Measurements from ENCODE around the gene PGAP2. TPM values are rescaled to one million over a fixed set of nuclear protein-coding genes. Genes with fewer than 3 reads are reported as not detected.
"Not testable (repeated sequence)": the region's sequence is repeated elsewhere in the genome, so short reads cannot be mapped to it uniquely, and the experiment has no call there.

PGAP2 gene
- total RNA-seq, 1 donor, result 10.9 TPM

DNA sequence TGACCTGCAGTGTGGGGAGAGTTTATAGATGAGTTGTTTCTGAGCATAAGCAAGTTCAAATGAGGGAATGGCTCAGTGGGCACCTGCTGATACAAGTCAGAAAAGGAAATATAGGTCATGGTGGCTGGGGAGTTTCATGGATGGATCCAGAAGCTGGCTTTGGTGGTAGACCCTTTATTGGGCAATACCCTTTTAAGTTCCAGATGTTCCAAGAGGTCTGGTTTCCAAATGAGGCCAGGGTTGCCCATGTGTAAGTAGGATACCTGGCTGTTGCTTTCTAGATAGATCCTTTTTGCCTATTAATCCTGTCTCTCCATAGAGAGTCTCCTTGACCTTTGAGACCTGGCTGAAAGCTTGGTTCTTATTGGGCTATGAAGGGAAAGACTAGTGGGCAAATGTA is 49.3 kb downstream of the PGAP2 start:
- Histone ChIP-seq H3K4me3 (ENCODE audit: insufficient read depth, low read length) (no peak overlapping the region), H3K27ac (ENCODE audit: low read depth, low read length) (no peak overlapping the region), H3K9me3 (ENCODE audit: low read depth, low read length) (no peaks in the 10 kb centered on the region), H4K20me1 (ENCODE audit: insufficient read depth, low read length) (peaks cover 8% of the 10 kb centered on the region), H3K27me3 (ENCODE audit: insufficient read depth, low read length) (no peaks in the 10 kb centered on the region), H3K79me2 (ENCODE audit: insufficient read depth, low read length) (peaks cover 65% of the 10 kb centered on the region), H3K36me3 (ENCODE audit: insufficient read depth, low read length) (no peaks in the 10 kb centered on the region), H2AFZ (ENCODE audit: low read length) (no peak overlapping the region), H3K4me1 (ENCODE audit: insufficient read depth, low read length) (peaks cover 28% of the 10 kb centered on the region), H3K4me2 (ENCODE audit: insufficient read depth, low read length) (peak overlapping the region; percentile 90)
- TF ChIP-seq, protein P1, sequence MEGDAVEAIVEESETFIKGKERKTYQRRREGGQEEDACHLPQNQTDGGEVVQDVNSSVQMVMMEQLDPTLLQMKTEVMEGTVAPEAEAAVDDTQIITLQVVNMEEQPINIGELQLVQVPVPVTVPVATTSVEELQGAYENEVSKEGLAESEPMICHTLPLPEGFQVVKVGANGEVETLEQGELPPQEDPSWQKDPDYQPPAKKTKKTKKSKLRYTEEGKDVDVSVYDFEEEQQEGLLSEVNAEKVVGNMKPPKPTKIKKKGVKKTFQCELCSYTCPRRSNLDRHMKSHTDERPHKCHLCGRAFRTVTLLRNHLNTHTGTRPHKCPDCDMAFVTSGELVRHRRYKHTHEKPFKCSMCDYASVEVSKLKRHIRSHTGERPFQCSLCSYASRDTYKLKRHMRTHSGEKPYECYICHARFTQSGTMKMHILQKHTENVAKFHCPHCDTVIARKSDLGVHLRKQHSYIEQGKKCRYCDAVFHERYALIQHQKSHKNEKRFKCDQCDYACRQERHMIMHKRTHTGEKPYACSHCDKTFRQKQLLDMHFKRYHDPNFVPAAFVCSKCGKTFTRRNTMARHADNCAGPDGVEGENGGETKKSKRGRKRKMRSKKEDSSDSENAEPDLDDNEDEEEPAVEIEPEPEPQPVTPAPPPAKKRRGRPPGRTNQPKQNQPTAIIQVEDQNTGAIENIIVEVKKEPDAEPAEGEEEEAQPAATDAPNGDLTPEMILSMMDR (IDR thresholded peaks at IDR 0.05; ENCODE audit: extremely low read depth, low read depth, low read length), result no peak
- peak; percentile 60 for DNase-seq (ENCODE audit: insufficient read length, low spot score, missing footprints)

DNA sequence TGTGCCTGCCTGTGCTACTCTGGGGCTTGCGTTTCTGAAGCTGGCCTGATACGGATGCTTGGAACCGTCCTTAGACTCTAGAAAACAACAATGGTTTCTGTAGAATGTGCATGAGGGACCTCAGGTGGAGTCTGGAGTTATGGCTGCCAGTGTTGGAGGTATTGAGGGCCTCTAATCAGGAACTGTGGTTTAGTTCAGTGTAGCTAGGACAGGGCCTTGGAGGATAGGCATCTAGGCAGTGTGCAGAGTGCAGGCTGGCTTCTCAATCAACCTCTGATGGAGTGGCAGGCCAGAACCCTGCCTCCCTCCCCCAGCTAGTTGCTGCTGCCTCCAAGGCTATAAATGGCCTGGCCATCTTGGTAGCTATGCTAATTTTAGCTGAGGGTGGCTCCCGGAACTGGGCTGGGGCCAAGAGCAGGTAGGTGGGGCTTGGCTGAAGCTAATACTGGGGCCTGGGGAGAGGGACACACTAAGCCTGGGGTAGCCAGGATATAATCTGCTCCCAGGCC is 51.1 kb downstream of the PGAP2 start:
- Histone ChIP-seq H4K20me1 (ENCODE audit: insufficient read depth, low read length) (peaks cover 8% of the 10 kb centered on the region), H3K4me3 (ENCODE audit: insufficient read depth, low read length) (no peak overlapping the region), H3K79me2 (ENCODE audit: insufficient read depth, low read length) (peaks cover 82% of the 10 kb centered on the region), H3K9me3 (ENCODE audit: low read depth, low read length) (no peaks in the 10 kb centered on the region), H2AFZ (ENCODE audit: low read length) (no peak overlapping the region), H3K27me3 (ENCODE audit: insufficient read depth, low read length) (no peaks in the 10 kb centered on the region), H3K4me1 (ENCODE audit: insufficient read depth, low read length) (peaks cover 26% of the 10 kb centered on the region), H3K27ac (ENCODE audit: low read depth, low read length) (no peak overlapping the region), H3K4me2 (ENCODE audit: insufficient read depth, low read length) (peak overlapping the region; percentile 7), H3K36me3 (ENCODE audit: insufficient read depth, low read length) (no peaks in the 10 kb centered on the region)
- TF ChIP-seq, protein P1 (IDR thresholded peaks at IDR 0.05; ENCODE audit: extremely low read depth, low read depth, low read length), result no peak
- DNase-seq (ENCODE audit: insufficient read length, low spot score, missing footprints), result peak; percentile 65

DNA sequence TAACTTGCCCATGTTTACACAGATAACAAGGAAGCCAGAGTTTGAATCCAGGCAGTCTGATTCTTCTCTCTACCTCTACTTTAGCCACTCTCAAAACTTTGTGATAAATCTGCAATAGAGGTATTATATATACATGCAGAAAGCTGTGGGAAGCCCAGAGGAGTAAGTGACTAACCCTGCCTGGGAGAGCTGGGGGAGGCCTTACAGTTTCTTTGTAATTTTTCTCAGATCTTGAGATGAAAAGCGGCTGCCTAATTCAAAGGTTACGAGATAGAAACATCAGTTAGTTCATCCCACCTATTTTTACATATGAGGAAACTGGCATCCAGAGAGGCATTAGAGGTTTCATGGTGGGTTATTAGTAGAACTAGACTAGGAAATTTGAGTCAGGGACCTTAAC is 52.0 kb downstream of the PGAP2 start:
- no peaks in the 10 kb centered on the region for H3K9me3 ChIP-seq (ENCODE audit: low read depth, low read length)
- H3K36me3 ChIP-seq (ENCODE audit: insufficient read depth, low read length), result no peaks in the 10 kb centered on the region
- H3K27ac ChIP-seq (ENCODE audit: low read depth, low read length), result no peak overlapping the region
- DNase-seq (ENCODE audit: insufficient read length, low spot score, missing footprints), result peak; percentile 65
- H3K4me1 ChIP-seq (ENCODE audit: insufficient read depth, low read length), result peaks cover 25% of the 10 kb centered on the region
- H3K27me3 ChIP-seq (ENCODE audit: insufficient read depth, low read length), result no peaks in the 10 kb centered on the region
- H3K79me2 ChIP-seq (ENCODE audit: insufficient read depth, low read length), result peaks cover 89% of the 10 kb centered on the region
- no peak overlapping the region for H2AFZ ChIP-seq (ENCODE audit: low read length)
- TF ChIP-seq, protein P1 (IDR thresholded peaks at IDR 0.05; ENCODE audit: extremely low read depth, low read depth, low read length), result no peak
- H3K4me3 ChIP-seq (ENCODE audit: insufficient read depth, low read length), result no peak overlapping the region
- H3K4me2 ChIP-seq (ENCODE audit: insufficient read depth, low read length), result no peak overlapping the region
- H4K20me1 ChIP-seq (ENCODE audit: insufficient read depth, low read length), result peaks cover 8% of the 10 kb centered on the region

DNA sequence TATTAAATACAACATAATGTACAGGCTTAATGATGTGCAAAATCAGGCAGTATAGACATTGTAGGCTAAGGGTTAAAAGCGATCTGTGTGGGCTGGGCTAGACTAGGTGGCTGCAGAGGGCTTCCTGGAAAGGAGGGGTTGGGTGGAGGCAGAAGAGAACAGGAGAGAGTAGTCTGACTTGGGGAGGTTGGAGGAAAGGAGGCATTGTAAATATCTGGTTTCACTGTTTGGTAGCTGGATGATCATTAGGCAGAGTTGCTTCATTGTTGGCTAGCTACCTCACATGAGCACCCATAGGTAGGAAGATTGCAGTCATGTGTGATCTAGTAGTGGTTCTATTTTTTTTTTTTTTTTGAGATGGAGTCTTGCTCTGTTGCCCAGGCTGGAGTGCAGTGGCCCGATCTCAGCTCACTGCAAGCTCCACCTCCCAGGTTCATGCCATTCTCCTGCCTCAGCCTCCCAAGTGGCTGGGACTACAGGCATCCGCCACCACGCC is 52.6 kb downstream of the PGAP2 start:
- DNase-seq (ENCODE audit: insufficient read length, low spot score, missing footprints); H3K27ac ChIP-seq (ENCODE audit: low read depth, low read length); H4K20me1 ChIP-seq (ENCODE audit: insufficient read depth, low read length); H3K4me3 ChIP-seq (ENCODE audit: insufficient read depth, low read length); H2AFZ ChIP-seq (ENCODE audit: low read length); H3K9me3 ChIP-seq (ENCODE audit: low read depth, low read length); H3K36me3 ChIP-seq (ENCODE audit: insufficient read depth, low read length); H3K4me2 ChIP-seq (ENCODE audit: insufficient read depth, low read length); H3K27me3 ChIP-seq (ENCODE audit: insufficient read depth, low read length): not testable (repeated sequence)
- H3K4me1 ChIP-seq (ENCODE audit: insufficient read depth, low read length), result peaks cover 30% of the 10 kb centered on the region
- peaks cover 87% of the 10 kb centered on the region for H3K79me2 ChIP-seq (ENCODE audit: insufficient read depth, low read length)
